HEK293 (cell line): ENCODE results near the gene ZNF318.

Source experiments
- CTCF ChIP-seq: fragments of 450-650 bp; formaldehyde crosslinking; IDR thresholded peaks from 2 replicates; pipeline ENCODE4 v1.5.1; 2016; ENCODE audit warnings: missing biosample characterization, missing genetic modification characterization
- GFI1B ChIP-seq: fragments of 450-650 bp; formaldehyde crosslinking; IDR thresholded peaks from 2 replicates; pipeline ENCODE4 v1.5.1; 2016; ENCODE audit warnings: missing biosample characterization, missing genetic modification characterization
- KLF10 ChIP-seq: fragments of 450-650 bp; IDR thresholded peaks from 2 replicates; pipeline ENCODE4 v1.5.1; 2018; ENCODE audit warnings: missing biosample characterization, mild to moderate bottlenecking, missing genetic modification characterization
- SETDB1 ChIP-seq: IDR thresholded peaks from one replicate; pipeline ENCODE4 v1.6.1; 2017; ENCODE audit warnings: mild to moderate bottlenecking, low read length, moderate library complexity, mixed read lengths; ENCODE audit not compliant: insufficient read length
- ZBTB7A ChIP-seq: fragments of 450-650 bp; formaldehyde crosslinking; IDR thresholded peaks from 2 replicates; pipeline ENCODE4 v1.5.1; 2016; ENCODE audit warnings: low read depth, missing biosample characterization, missing genetic modification characterization
- ZBTB8A ChIP-seq: fragments of 450-650 bp; formaldehyde crosslinking; IDR thresholded peaks from 2 replicates; pipeline ENCODE4 v1.5.1; 2016; ENCODE audit warnings: missing biosample characterization, missing genetic modification characterization
- ZNF274 ChIP-seq, 2 experiments: fragments of 200-500 bp in 1 of 2; fragments of 450-650 bp in 1 of 2; sonication (Bioruptor generic) in 1 of 2; formaldehyde crosslinking in 1 of 2; IDR thresholded peaks; 2 replicates each; pipeline versions ENCODE4 v1.5.1 to v1.6.1; 2014 to 2016; ENCODE audit warnings: borderline replicate concordance in 1 of 2, inconsistent platforms in 1 of 2, low read length in 1 of 2, missing biosample characterization in 1 of 2, missing genetic modification characterization in 1 of 2
- ZNF354C ChIP-seq: fragments of 450-650 bp; formaldehyde crosslinking; IDR thresholded peaks from 2 replicates; pipeline ENCODE4 v1.5.1; 2016; ENCODE audit warnings: missing biosample characterization, missing genetic modification characterization, low read depth, borderline replicate concordance
- ZNF488 ChIP-seq: fragments of 450-650 bp; formaldehyde crosslinking; IDR thresholded peaks from 2 replicates; pipeline ENCODE4 v1.5.1; 2016; ENCODE audit warnings: missing biosample characterization, missing genetic modification characterization
- ZNF623 ChIP-seq: fragments of 450-650 bp; formaldehyde crosslinking; IDR thresholded peaks from 2 replicates; pipeline ENCODE4 v1.5.1; 2016; ENCODE audit warnings: missing biosample characterization, missing genetic modification characterization

GRCh38 chr6:43304361-43304760 lies 65.1 kb downstream of the ZNF318 start:
- no peak for TF ChIP-seq CTCF (tag by site-specific recombination)
- no peak for TF ChIP-seq ZBTB7A (tag by site-specific recombination)
- TF ChIP-seq ZNF623 (tag by site-specific recombination), result no peak
- TF ChIP-seq SETDB1, result no peak
- TF ChIP-seq ZNF488 (tag by site-specific recombination), result no peak
- no peak for TF ChIP-seq GFI1B (tag by site-specific recombination)
- no peak for TF ChIP-seq KLF10 (tag by site-specific recombination)
- TF ChIP-seq ZNF354C, result no peak
- no peak for TF ChIP-seq ZNF274 (IDR thresholded peaks at IDR 0.05; ENCODE audit: low read length)
- TF ChIP-seq ZNF274 (tag by site-specific recombination; IDR thresholded peaks at IDR 0.05; ENCODE audit: borderline replicate concordance), result no peak
- no peak for TF ChIP-seq ZBTB8A (tag by site-specific recombination)
